Measurements from ENCODE around the gene FTSJ3. TPM values are rescaled to one million over a fixed set of nuclear protein-coding genes. Genes with fewer than 3 reads are reported as not detected.

FTSJ3 gene
- total RNA-seq, 3 donors from 2014 or later: 26.9 to 48.2 (median 29.4) TPM

DNA sequence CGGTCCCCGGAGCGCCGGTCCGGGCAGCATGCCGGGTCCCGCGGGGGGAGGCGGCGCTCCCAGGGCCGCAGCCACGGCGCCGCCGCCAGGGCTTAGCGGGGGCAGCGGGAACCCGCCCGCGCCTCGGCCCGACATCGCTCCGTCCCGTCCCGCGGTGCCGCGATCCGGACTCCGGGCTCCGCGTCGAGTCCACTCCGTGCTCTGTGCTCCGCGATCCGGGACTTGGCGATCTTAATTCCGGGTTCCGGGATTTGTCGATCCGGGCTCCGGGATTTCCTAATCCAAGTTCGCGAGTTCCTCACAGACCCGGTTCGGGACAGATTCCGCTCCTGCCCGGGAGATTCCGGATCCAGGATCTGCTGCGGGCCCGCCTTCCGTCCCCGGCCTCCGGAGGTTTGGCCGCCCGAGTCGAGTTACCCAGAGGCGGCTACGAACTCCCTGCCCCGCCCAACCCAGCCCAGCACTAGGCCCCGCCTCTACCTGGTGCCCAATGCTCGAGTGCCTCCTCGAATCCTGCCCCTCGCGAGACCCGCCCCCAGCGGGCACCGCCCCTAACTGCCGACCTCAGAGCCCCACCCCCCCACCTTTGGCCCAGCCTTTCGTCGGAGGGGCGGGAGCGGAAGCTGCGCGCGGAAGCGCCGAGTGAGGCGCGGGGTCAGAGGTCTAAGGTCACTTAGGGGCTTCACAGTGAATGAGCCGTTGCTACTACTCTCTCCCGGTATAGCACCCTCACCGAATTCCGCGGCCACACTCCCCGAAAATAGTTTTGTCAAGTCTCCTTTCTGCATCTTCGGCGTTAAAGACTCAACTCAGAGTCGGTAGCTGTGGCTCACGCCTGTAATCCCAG lies 15.3 kb upstream of the FTSJ3 start, which contains the start of gene SMARCD2:
Gene SMARCD2, minus strand, starts transcription at position 146 of the 847 bp plus-strand sequence. Its CDS starts 11 bp downstream, at position 135.
- Histone ChIP-seq H3K36me3 (ENCODE audit: low read depth) (no peaks in the 10 kb centered on the region), H3K4me1 (ENCODE audit: low read depth) (peaks cover 36% of the 10 kb centered on the region), H3K4me3 (peak within 1 kb of the TSS; percentile 85), H3K9me3 (no peaks in the 10 kb centered on the region)
- TF ChIP-seq CTCF (IDR thresholded peaks at IDR 0.05): no peak
- DNase-seq (peak; percentile 99 to 100 (median 100)), ATAC-seq (peak; percentile 90)
- intact Hi-C loops (cut with DNase I, micrococcal nuclease): no loop called here

DNA sequence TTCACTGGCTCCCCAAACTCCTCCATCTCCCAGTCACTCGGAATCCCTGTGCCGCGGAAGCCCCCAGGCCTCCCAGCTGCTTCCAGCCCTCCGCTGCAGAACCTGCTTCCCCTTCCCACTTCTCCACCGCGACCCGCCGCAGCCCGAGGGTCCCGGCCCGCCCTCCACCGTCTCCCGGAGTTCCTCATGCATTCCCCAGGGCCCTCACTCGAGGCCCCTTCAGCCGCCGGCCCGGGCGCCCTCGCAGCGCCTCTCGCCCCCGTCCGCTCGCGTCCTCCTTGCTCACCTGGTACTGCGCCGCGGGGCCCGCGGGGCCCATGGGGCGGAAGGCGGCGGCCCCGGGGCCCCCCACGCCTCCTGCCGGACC lies 14.7 kb upstream of the FTSJ3 start:
- Histone ChIP-seq H3K36me3 (ENCODE audit: low read depth) (peaks cover 1% of the 10 kb centered on the region), H3K4me3 (peak overlapping the region; percentile 85), H3K4me1 (ENCODE audit: low read depth) (peaks cover 36% of the 10 kb centered on the region), H3K9me3 (no peaks in the 10 kb centered on the region)
- no peak for TF ChIP-seq CTCF (IDR thresholded peaks at IDR 0.05)
- ATAC-seq: no peak
- DNase-seq: peak; percentile 42 to 77 (median 72)
- intact Hi-C loops (cut with DNase I, micrococcal nuclease): no loop called here

- Histone ChIP-seq H3K4me3 (peak overlapping the region; percentile 85), H3K9me3 (no peaks in the 10 kb centered on the region), H3K36me3 (ENCODE audit: low read depth) (peaks cover 5% of the 10 kb centered on the region), H3K4me1 (ENCODE audit: low read depth) (peaks cover 36% of the 10 kb centered on the region)
- no peak for TF ChIP-seq CTCF (IDR thresholded peaks at IDR 0.05)
- DNase-seq: peak; percentile 72 to 85 (median 79)
- intact Hi-C loops (cut with DNase I, micrococcal nuclease): no loop called here
- ATAC-seq: peak; percentile 32
Observed at GRCh38 chr17:63841350-63842172, 14.1 kb upstream of the FTSJ3 start.

DNA sequence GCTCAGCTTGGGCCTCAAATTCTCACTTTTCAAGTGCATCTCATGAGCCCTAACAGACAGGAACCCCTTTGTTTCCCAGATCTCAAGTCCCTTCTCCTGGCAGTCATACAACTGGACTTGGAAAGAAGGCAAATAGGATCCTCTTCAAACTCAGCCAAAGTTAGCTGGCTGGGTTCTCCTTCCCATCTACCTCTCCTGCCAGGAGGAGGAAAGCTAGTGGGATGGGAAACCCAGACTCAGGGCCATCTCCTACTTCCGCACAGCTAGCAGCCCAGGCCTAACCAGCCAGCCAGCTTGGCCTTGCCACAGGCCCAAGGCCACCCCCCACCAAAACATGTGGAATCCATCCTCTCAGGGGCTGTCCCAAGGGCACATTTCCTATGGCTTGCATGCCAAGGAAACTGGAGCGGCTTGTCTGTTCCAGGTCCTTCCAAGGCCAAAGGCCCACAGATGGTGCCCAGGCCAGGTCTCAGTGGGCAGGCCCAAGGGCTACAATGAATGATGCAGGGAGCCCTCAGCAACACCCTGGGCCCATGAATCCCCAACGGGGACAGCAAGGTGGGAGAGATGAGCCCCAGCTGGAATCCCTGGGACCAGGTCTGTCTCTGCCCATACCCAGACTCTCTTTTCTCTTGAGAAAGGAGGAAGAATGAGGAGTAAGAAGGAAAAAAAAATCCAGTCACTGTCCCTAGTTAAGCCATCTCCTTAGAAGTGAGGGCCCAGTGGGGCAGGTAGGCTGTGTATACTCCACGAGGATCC lies 13.3 kb upstream of the FTSJ3 start:
- no peak for DNase-seq
- H3K4me3 ChIP-seq: no peak overlapping the region
- no peaks in the 10 kb centered on the region for H3K9me3 ChIP-seq
- TF ChIP-seq CTCF (IDR thresholded peaks at IDR 0.05): no peak
- ATAC-seq: no peak
- H3K36me3 ChIP-seq (ENCODE audit: low read depth): peaks cover 5% of the 10 kb centered on the region
- intact Hi-C loops (cut with DNase I, micrococcal nuclease): no loop called here
- H3K4me1 ChIP-seq (ENCODE audit: low read depth): peaks cover 36% of the 10 kb centered on the region

DNA sequence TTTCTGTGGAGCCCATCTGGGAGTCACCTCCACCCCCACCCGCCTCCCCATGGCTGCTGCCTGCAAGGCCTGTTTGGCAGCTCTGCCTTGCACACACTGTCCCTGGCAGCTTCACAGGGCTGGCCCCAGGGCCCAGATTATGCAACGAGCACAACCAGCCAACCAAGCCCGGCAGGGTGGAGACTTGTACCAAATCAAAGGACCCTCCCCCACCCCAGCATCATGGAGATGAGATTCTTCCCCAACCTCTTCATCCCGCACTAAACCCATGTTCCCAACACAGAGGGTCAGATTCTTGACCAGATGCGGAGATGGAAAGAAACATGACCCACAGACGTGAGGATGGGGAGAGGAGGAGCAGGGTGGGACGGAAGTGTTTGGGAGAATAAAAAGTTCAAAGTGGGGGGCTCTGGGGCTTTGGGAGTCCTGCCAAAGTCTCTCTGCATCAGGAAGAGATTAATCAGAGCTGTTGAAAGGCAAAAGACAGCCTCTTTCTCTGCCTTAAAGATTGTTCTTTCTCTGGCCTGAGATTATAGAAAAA lies 11.2 kb upstream of the FTSJ3 start:
- Histone ChIP-seq H3K4me3 (no peak overlapping the region), H3K36me3 (ENCODE audit: low read depth) (peaks cover 16% of the 10 kb centered on the region), H3K9me3 (no peaks in the 10 kb centered on the region), H3K4me1 (ENCODE audit: low read depth) (peaks cover 33% of the 10 kb centered on the region)
- peak; percentile 55 to 84 (median 75) for DNase-seq
- ATAC-seq: no peak
- TF ChIP-seq CTCF (IDR thresholded peaks at IDR 0.05): no peak
- intact Hi-C loops (cut with DNase I, micrococcal nuclease): no loop called here

Data from mucosa of descending colon (tissue), 3 donors.